H9 (cell line): ENCODE results near the gene MYMK. TPM values are rescaled to one million over a fixed set of nuclear protein-coding genes. Genes with fewer than 3 reads are reported as not detected.

ENCODE experiments used
- DNase-seq: peaks from one replicate; pipeline ENCODE4 v3.0.0-alpha.2; 2017
- H2AFZ ChIP-seq: one replicate; pipeline ENCODE4 v1.6.1; 2013; ENCODE audit warnings: mild to moderate bottlenecking, low read length, control low read depth, moderate library complexity
- H2AK5ac ChIP-seq: 2 replicates; pipeline ENCODE4 v1.6.1; 2013; ENCODE audit warnings: low read length, control low read depth, mixed read lengths; ENCODE audit not compliant: insufficient read length
- H2BK120ac ChIP-seq: one replicate; pipeline ENCODE4 v1.6.1; 2013; ENCODE audit warnings: low read depth, mild to moderate bottlenecking, low read length, control low read depth, inconsistent platforms; ENCODE audit not compliant: poor library complexity, severe bottlenecking
- H2BK12ac ChIP-seq: 2 replicates; pipeline ENCODE4 v1.6.1; 2013; ENCODE audit warnings: low read length, control low read depth, mixed read lengths, low read depth; ENCODE audit not compliant: insufficient read length
- H2BK15ac ChIP-seq: 2 replicates; pipeline ENCODE4 v1.6.1; 2013; ENCODE audit warnings: low read depth, low read length, control low read depth
- H2BK20ac ChIP-seq: one replicate; pipeline ENCODE4 v1.6.1; 2013; ENCODE audit warnings: low read depth, mild to moderate bottlenecking, low read length, control low read depth, inconsistent platforms; ENCODE audit not compliant: poor library complexity, severe bottlenecking
- H2BK5ac ChIP-seq: 2 replicates; pipeline ENCODE4 v1.6.1; 2013; ENCODE audit warnings: low read length, control low read depth, mixed read lengths; ENCODE audit not compliant: insufficient read length
- H3K14ac ChIP-seq: 2 replicates; pipeline ENCODE4 v1.6.1; 2013; ENCODE audit warnings: low read length, control low read depth; ENCODE audit not compliant: insufficient read depth
- H3K18ac ChIP-seq: 2 replicates; pipeline ENCODE4 v1.6.1; 2013; ENCODE audit warnings: low read depth, mild to moderate bottlenecking, mixed read lengths, low read length, control low read depth; ENCODE audit not compliant: insufficient read length
- H3K23ac ChIP-seq: 2 replicates; pipeline ENCODE4 v1.6.1; 2013; ENCODE audit warnings: low read length, control low read depth, mixed read lengths, low read depth; ENCODE audit not compliant: insufficient read length
- H3K23me2 ChIP-seq: 2 replicates; pipeline ENCODE4 v1.6.1; 2013; ENCODE audit warnings: low read depth, mild to moderate bottlenecking, mixed read lengths, low read length, control low read depth; ENCODE audit not compliant: insufficient read length, poor library complexity, severe bottlenecking
- H3K27ac ChIP-seq: 2 replicates; pipeline ENCODE4 v1.5.1; 2013; ENCODE audit warnings: low read length, control low read depth, mixed read lengths, low read depth; ENCODE audit not compliant: insufficient read length
- H3K27me3 ChIP-seq: 2 replicates; pipeline ENCODE4 v1.6.1; 2013; ENCODE audit warnings: low read length, control low read depth, inconsistent platforms; ENCODE audit not compliant: insufficient read depth
- H3K4ac ChIP-seq: 2 replicates; pipeline ENCODE4 v1.6.1; 2013; ENCODE audit warnings: low read depth, mild to moderate bottlenecking, control low read depth, inconsistent platforms, low read length, moderate library complexity
- H3K4me1 ChIP-seq: 2 replicates; pipeline ENCODE4 v1.6.1; 2013; ENCODE audit warnings: low read length, control low read depth, inconsistent platforms; ENCODE audit not compliant: insufficient read depth
- H3K4me2 ChIP-seq: 2 replicates; pipeline ENCODE4 v1.6.1; 2013; ENCODE audit warnings: low read length, control low read depth, mixed read lengths; ENCODE audit not compliant: insufficient read length, insufficient read depth
- H3K56ac ChIP-seq: 2 replicates; pipeline ENCODE4 v1.6.1; 2013; ENCODE audit warnings: low read depth, mild to moderate bottlenecking, mixed read lengths, low read length, control low read depth; ENCODE audit not compliant: insufficient read length
- H3K79me1 ChIP-seq: 2 replicates; pipeline ENCODE4 v1.6.1; 2013; ENCODE audit warnings: low read depth, mild to moderate bottlenecking, moderate library complexity, low read length, control low read depth, inconsistent platforms; ENCODE audit not compliant: insufficient read depth, poor library complexity, severe bottlenecking
- H3K79me2 ChIP-seq: 2 replicates; pipeline ENCODE4 v1.6.1; 2013; ENCODE audit warnings: low read length, control low read depth, inconsistent platforms; ENCODE audit not compliant: insufficient read depth
- H3K9ac ChIP-seq: 2 replicates; pipeline ENCODE4 v1.6.1; 2013; ENCODE audit warnings: low read length, control low read depth, mixed read lengths; ENCODE audit not compliant: insufficient read length; ENCODE audit errors: extremely low read depth
- H3K9me3 ChIP-seq: one replicate; pipeline ENCODE4 v1.6.1; 2013; ENCODE audit warnings: low read depth, low read length, inconsistent platforms; ENCODE audit not compliant: control insufficient read depth
- H3T11ph ChIP-seq: one replicate; pipeline ENCODE4 v1.6.1; 2013; ENCODE audit warnings: mild to moderate bottlenecking, low read length, control low read depth, inconsistent platforms
- H4K20me1 ChIP-seq: one replicate; pipeline ENCODE4 v1.6.1; 2013; ENCODE audit not compliant: control insufficient read depth, insufficient read length, insufficient read depth
- H4K5ac ChIP-seq: 2 replicates; pipeline ENCODE4 v1.6.1; 2013; ENCODE audit warnings: low read depth, mild to moderate bottlenecking, mixed read lengths, low read length, control low read depth; ENCODE audit not compliant: insufficient read length
- H4K8ac ChIP-seq: replicated peaks from 2 replicates; pipeline ENCODE4 v1.6.1; 2013; ENCODE audit warnings: low read length, control low read depth, mixed read lengths, low read depth; ENCODE audit not compliant: insufficient read length
- H4K91ac ChIP-seq: 2 replicates; pipeline ENCODE4 v1.6.1; 2013; ENCODE audit warnings: low read depth, mild to moderate bottlenecking, moderate library complexity, mixed read lengths, low read length, control low read depth; ENCODE audit not compliant: insufficient read length
- H3K27ac Mint-ChIP-seq, 3 experiments: 2 replicates in 2 of 3; 3 replicates in 1 of 3; pipeline ENCODE4 v1.8.0; 2020 to 2021; ENCODE audit warnings: mixed read lengths in 3 of 3, mild to moderate bottlenecking in 1 of 3, moderate library complexity in 1 of 3
- H3K27me3 Mint-ChIP-seq: 2 replicates; pipeline ENCODE4 v1.8.0; 2021; ENCODE audit warnings: low read depth, mild to moderate bottlenecking, moderate library complexity, mixed read lengths
- H3K36me3 Mint-ChIP-seq, 3 experiments: 2 replicates in 2 of 3; 3 replicates in 1 of 3; pipeline ENCODE4 v1.8.0; 2020 to 2021; ENCODE audit warnings: low read depth in 3 of 3, mixed read lengths in 3 of 3; ENCODE audit not compliant: insufficient read depth in 1 of 3
- H3K4me1 Mint-ChIP-seq, 2 experiments: 2 replicates each; pipeline ENCODE4 v1.8.0; 2020; ENCODE audit warnings: mixed read lengths in 2 of 2
- H3K4me3 Mint-ChIP-seq, 2 experiments: 2 replicates in 1 of 2; 3 replicates in 1 of 2; pipeline ENCODE4 v1.8.0; 2020 to 2021; ENCODE audit warnings: mild to moderate bottlenecking in 2 of 2, mixed read lengths in 2 of 2, moderate library complexity in 1 of 2
- H3K9me3 Mint-ChIP-seq, 2 experiments: 2 replicates in 1 of 2; 3 replicates in 1 of 2; pipeline ENCODE4 v1.8.0; 2020; ENCODE audit warnings: mild to moderate bottlenecking in 2 of 2, mixed read lengths in 2 of 2, moderate library complexity in 1 of 2
- WGBS: extraction: QIAGEN DNeasy Blood & Tissue Kit; methylation state at CpG from one replicate; pipeline ENCODE4 v1.1.7; 2013; ENCODE audit warnings: missing lambda C conversion rate, low lambda C conversion rate, mixed read lengths; ENCODE audit not compliant: insufficient read length; ENCODE audit errors: extremely low coverage; 5-methylcytosine and 5-hydroxymethylcytosine counted together
- total RNA-seq: library from RNA; stranded (reverse); gene quantifications from 2 replicates; pipeline ENCODE4 v1.2.1, GENCODE V29; 2021
- TF ChIP-seq, protein P1 (sequence below): fragments of 200-600 bp; sonication (generic); conservative IDR thresholded peaks from 3 replicates; pipeline ENCODE4 v1.8.0; 2021; ENCODE audit warnings: antibody characterized with exemption, mild to moderate bottlenecking

MYMK gene
- total RNA-seq, 1 experiment from 2014 or later = not detected

DNA sequence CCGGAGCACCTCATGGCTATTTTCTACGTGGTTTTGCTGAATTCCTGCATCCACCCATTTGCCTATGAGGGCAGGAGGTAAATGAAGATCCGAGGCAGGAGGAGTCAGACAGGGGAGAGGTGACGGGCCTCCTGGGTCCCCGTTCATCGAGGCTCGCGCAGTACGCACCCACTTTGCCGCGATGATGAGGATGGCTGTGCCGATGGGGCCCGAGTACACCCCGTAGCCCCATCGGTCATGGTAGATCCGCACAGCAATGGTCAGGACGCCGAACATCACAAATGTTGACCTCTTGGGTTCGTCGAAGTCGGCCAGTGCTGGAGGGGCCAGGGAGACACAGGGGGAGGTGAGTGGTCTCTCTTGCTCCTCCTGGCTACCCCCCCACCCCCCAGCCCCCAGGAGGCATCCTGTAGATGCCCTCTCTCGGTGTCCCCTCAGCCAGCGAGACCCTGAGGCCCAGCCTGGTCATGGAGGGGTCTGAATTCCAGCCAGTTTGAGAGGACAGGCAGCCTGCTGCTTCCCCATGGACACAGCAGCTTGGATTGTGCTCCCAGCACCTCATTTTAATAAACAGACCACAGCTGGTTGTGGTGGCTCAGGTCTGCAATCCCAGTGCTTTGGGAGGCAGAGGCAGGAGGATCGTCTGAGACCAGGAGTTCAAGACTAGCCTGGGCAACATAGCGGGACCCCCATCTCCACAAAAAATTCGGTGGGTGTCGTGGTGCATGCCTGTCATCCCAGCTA lies 5.9 kb downstream of the MYMK start:
- Histone ChIP-seq H3T11ph (no peak overlapping the region), H3K4me1 (no peaks in the 10 kb centered on the region), H3K23ac (no peak overlapping the region), H2BK12ac (no peak overlapping the region), H2AFZ (no peak overlapping the region), H3K18ac (no peak overlapping the region), H3K23me2 (no peaks in the 10 kb centered on the region), H3K9me3 (no peaks in the 10 kb centered on the region), H2BK120ac (no peak overlapping the region), H3K4me2 (no peak overlapping the region), H4K91ac (no peak overlapping the region), H3K9ac (no peak overlapping the region), H3K4ac (no peak overlapping the region), H3K14ac (no peak overlapping the region; the same call in 1 of the 2 replicates), H3K27ac (no peak overlapping the region), H2BK15ac (no peak overlapping the region), H3K79me2 (no peaks in the 10 kb centered on the region), H2BK5ac (no peak overlapping the region), H4K8ac (no peak overlapping the region), H4K20me1 (no peaks in the 10 kb centered on the region), H2AK5ac (no peak overlapping the region), H2BK20ac (no peak overlapping the region), H3K56ac (no peak overlapping the region), H3K79me1 (no peaks in the 10 kb centered on the region), H4K5ac (no peak overlapping the region), H3K27me3 (no peaks in the 10 kb centered on the region)
- DNase-seq = no peak
- Mint-ChIP-seq H3K9me3 (no peaks in the 10 kb centered on the region), H3K27me3 (peaks cover 8% of the 10 kb centered on the region), H3K4me1 (0 out of 4 replicates have a peak, but pooled peaks cover 0 to 3% of the 10 kb centered on the region in 2 experiments), H3K27ac (no peak overlapping the region; a peak in 1 of 7 replicates), H3K36me3 (no peaks in the 10 kb centered on the region), H3K4me3 (no peak overlapping the region)
- TF ChIP-seq, protein P1, sequence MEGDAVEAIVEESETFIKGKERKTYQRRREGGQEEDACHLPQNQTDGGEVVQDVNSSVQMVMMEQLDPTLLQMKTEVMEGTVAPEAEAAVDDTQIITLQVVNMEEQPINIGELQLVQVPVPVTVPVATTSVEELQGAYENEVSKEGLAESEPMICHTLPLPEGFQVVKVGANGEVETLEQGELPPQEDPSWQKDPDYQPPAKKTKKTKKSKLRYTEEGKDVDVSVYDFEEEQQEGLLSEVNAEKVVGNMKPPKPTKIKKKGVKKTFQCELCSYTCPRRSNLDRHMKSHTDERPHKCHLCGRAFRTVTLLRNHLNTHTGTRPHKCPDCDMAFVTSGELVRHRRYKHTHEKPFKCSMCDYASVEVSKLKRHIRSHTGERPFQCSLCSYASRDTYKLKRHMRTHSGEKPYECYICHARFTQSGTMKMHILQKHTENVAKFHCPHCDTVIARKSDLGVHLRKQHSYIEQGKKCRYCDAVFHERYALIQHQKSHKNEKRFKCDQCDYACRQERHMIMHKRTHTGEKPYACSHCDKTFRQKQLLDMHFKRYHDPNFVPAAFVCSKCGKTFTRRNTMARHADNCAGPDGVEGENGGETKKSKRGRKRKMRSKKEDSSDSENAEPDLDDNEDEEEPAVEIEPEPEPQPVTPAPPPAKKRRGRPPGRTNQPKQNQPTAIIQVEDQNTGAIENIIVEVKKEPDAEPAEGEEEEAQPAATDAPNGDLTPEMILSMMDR = no peak
- no CpG with 5 or more reads among the region's 27 CpGs for WGBS
